ENCODE data around the gene SETBP1. TPM values are rescaled to one million over a fixed set of nuclear protein-coding genes. Genes with fewer than 3 reads are reported as not detected.

SETBP1 gene
- total RNA-seq, 1 experiment from 2014 or later, result 9.6 TPM

- Mint-ChIP-seq H3K27ac (no peak overlapping the region), H3K27me3 (ENCODE audit: low read depth) (no peaks in the 10 kb centered on the region), H3K4me1 (peaks cover 5% of the 10 kb centered on the region), H3K36me3 (peaks cover 16% of the 10 kb centered on the region), H3K9me3 (peaks cover 30% of the 10 kb centered on the region), H3K4me3 (no peak overlapping the region)
- ATAC-seq (no peak), DNase-seq (ENCODE audit: low spot score) (no peak)
- TF ChIP-seq HMGXB4 (CRISPR knock-in tag; IDR thresholded peaks at IDR 0.05) (no peak), E2F5 (CRISPR knock-in tag; IDR thresholded peaks at IDR 0.05) (no peak), ZMAT4 (CRISPR knock-in tag; IDR thresholded peaks at IDR 0.05) (no peak), ETV6 (CRISPR knock-in tag; IDR thresholded peaks at IDR 0.05) (no peak), ZBTB21 (CRISPR knock-in tag; IDR thresholded peaks at IDR 0.05; ENCODE audit: borderline replicate concordance) (no peak), ZNF281 (CRISPR knock-in tag; IDR thresholded peaks at IDR 0.05) (no peak), OVOL2 (CRISPR knock-in tag; IDR thresholded peaks at IDR 0.05; ENCODE audit: borderline replicate concordance) (no peak), SOX15 (CRISPR knock-in tag; IDR thresholded peaks at IDR 0.05) (no peak), TCF7 (CRISPR knock-in tag; IDR thresholded peaks at IDR 0.05; ENCODE audit: low read depth) (no peak)
- TF ChIP-seq, protein P1, sequence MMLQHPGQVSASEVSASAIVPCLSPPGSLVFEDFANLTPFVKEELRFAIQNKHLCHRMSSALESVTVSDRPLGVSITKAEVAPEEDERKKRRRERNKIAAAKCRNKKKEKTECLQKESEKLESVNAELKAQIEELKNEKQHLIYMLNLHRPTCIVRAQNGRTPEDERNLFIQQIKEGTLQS (CRISPR knock-in tag; conservative IDR thresholded peaks at IDR 0.05), result no peak
- TF ChIP-seq, protein P2, sequence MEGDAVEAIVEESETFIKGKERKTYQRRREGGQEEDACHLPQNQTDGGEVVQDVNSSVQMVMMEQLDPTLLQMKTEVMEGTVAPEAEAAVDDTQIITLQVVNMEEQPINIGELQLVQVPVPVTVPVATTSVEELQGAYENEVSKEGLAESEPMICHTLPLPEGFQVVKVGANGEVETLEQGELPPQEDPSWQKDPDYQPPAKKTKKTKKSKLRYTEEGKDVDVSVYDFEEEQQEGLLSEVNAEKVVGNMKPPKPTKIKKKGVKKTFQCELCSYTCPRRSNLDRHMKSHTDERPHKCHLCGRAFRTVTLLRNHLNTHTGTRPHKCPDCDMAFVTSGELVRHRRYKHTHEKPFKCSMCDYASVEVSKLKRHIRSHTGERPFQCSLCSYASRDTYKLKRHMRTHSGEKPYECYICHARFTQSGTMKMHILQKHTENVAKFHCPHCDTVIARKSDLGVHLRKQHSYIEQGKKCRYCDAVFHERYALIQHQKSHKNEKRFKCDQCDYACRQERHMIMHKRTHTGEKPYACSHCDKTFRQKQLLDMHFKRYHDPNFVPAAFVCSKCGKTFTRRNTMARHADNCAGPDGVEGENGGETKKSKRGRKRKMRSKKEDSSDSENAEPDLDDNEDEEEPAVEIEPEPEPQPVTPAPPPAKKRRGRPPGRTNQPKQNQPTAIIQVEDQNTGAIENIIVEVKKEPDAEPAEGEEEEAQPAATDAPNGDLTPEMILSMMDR (IDR thresholded peaks at IDR 0.05), result no peak
- TF ChIP-seq, protein P3, sequence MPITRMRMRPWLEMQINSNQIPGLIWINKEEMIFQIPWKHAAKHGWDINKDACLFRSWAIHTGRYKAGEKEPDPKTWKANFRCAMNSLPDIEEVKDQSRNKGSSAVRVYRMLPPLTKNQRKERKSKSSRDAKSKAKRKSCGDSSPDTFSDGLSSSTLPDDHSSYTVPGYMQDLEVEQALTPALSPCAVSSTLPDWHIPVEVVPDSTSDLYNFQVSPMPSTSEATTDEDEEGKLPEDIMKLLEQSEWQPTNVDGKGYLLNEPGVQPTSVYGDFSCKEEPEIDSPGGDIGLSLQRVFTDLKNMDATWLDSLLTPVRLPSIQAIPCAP (CRISPR knock-in tag; IDR thresholded peaks at IDR 0.05), result no peak
- ChIA-PET CTCF (no interaction called here), POLR2A (no interaction called here)
Measured at GRCh38 chr18:44927127-44927849, 246.6 kb downstream of the SETBP1 start.

GRCh38 chr18:44934901-44935300, 254.2 kb downstream of the SETBP1 start:
- Mint-ChIP-seq H3K4me1 (peaks cover 13% of the 10 kb centered on the region), H3K4me3 (no peak overlapping the region), H3K27ac (no peak overlapping the region), H3K36me3 (peaks cover 37% of the 10 kb centered on the region), H3K27me3 (ENCODE audit: low read depth) (peaks cover 2% of the 10 kb centered on the region; the same call in 1 of the 2 replicates), H3K9me3 (peaks cover 46% of the 10 kb centered on the region)
- ChIA-PET POLR2A (no interaction called here), CTCF (no interaction called here)
- TF ChIP-seq TEAD1 (CRISPR knock-in tag; IDR thresholded peaks at IDR 0.05) (no peak), FOXP1 (CRISPR knock-in tag; IDR thresholded peaks at IDR 0.05; ENCODE audit: borderline replicate concordance) (no peak), ZNF121 (CRISPR knock-in tag; IDR thresholded peaks at IDR 0.05) (no peak), ZNF281 (CRISPR knock-in tag; IDR thresholded peaks at IDR 0.05) (no peak), FOXJ3 (CRISPR knock-in tag; IDR thresholded peaks at IDR 0.05; ENCODE audit: borderline replicate concordance) (no peak)
- TF ChIP-seq, protein P4, sequence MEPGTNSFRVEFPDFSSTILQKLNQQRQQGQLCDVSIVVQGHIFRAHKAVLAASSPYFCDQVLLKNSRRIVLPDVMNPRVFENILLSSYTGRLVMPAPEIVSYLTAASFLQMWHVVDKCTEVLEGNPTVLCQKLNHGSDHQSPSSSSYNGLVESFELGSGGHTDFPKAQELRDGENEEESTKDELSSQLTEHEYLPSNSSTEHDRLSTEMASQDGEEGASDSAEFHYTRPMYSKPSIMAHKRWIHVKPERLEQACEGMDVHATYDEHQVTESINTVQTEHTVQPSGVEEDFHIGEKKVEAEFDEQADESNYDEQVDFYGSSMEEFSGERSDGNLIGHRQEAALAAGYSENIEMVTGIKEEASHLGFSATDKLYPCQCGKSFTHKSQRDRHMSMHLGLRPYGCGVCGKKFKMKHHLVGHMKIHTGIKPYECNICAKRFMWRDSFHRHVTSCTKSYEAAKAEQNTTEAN (CRISPR knock-in tag; IDR thresholded peaks at IDR 0.05), result no peak
- DNase-seq (ENCODE audit: low spot score) (no peak), ATAC-seq (no peak)
